Measurements from ENCODE around the gene GPS1. TPM values are rescaled to one million over a fixed set of nuclear protein-coding genes. Genes with fewer than 3 reads are reported as not detected.

Gene GPS1
- total RNA-seq, 3 donors from 2014 or later (not counting 1 experiment from before 2014, with no cell fraction given) = 78.9 to 87.6 (median 85.3) TPM

DNA sequence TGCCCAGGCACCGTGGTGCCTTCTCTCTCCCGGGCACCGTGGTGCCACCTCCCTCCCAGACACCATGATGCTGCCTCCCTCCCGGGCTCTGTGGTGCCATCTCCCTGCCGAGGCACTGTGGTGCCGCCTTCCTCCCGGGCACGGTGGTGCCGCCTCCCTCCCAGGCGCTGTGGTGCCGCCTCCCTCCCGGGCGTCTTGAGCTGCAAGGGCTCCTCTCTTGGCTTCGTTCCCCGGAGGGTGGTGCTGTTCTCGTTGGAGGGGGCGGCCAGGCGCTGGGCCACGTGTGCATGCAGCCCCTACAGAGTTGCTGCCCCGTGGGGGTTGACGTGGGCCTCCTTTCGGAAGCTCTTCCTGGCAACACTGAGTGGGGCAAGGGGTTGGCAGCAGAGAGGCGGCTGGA, 37.3 kb upstream of the GPS1 start:
- Histone ChIP-seq H3K4me3 (ENCODE audit: low read length) (no peak overlapping the region), H3K36me3 (ENCODE audit: control insufficient read depth, insufficient read depth, low read length) (no peaks in the 10 kb centered on the region), H3K27ac (ENCODE audit: low read length) (no peak overlapping the region), H3K4me1 (ENCODE audit: control insufficient read depth, insufficient read depth, low read length) (no peaks in the 10 kb centered on the region), H3K9me3 (ENCODE audit: control insufficient read depth, insufficient read depth, low read length) (no peaks in the 10 kb centered on the region), H3K27me3 (ENCODE audit: control insufficient read depth, insufficient read depth, low read length) (no peaks in the 10 kb centered on the region)
- WGBS (ENCODE audit: insufficient coverage) = 87% methylated on average over 23 of the region's 23 CpGs
- Mint-ChIP-seq H3K27me3 (ENCODE audit: low read depth in 2 of 2) (no peaks in the 10 kb centered on the region), H3K4me3 (no peak overlapping the region), H3K27ac (no peak overlapping the region), H3K9me3 (no peaks in the 10 kb centered on the region), H3K4me1 (no peaks in the 10 kb centered on the region), H3K36me3 (no peaks in the 10 kb centered on the region)
- DNase-seq = no peak
- intact Hi-C loops (cut with micrococcal nuclease) = no loop called here
- no peak for ATAC-seq
- TF ChIP-seq CTCF (IDR thresholded peaks at IDR 0.05) = no peak

DNA sequence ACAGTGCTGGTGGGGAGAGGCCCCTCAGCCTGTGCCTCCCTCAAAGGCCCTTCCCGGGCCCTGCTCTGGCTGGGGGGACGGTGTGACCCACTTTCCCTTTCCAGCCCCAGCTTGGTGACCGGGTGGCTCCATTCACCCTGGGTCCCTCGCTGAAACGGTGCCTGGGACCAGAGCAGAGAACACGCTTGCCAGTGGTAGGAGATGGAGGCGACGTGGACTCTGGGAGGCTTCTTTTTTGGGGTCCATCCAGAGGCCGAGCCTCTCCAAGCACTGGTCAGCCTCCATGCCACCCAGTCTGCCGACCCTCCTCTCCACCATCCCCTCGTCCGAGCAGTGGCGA, 36.8 kb upstream of the GPS1 start:
- no peaks in the 10 kb centered on the region for H3K27me3 ChIP-seq (ENCODE audit: control insufficient read depth, insufficient read depth, low read length)
- no peak overlapping the region for H3K27ac ChIP-seq (ENCODE audit: low read length)
- no peak for DNase-seq
- H3K4me3 ChIP-seq (ENCODE audit: low read length) = no peak overlapping the region
- 88% methylated on average over 13 of the region's 13 CpGs for WGBS (ENCODE audit: insufficient coverage)
- H3K9me3 ChIP-seq (ENCODE audit: control insufficient read depth, insufficient read depth, low read length) = no peaks in the 10 kb centered on the region
- no peak for ATAC-seq
- Mint-ChIP-seq H3K4me1 (no peaks in the 10 kb centered on the region), H3K36me3 (no peaks in the 10 kb centered on the region), H3K27ac (no peak overlapping the region), H3K27me3 (ENCODE audit: low read depth in 2 of 2) (no peaks in the 10 kb centered on the region), H3K9me3 (no peaks in the 10 kb centered on the region), H3K4me3 (no peak overlapping the region)
- TF ChIP-seq CTCF (IDR thresholded peaks at IDR 0.05) = no peak
- intact Hi-C loops (cut with micrococcal nuclease) = no loop called here
- H3K4me1 ChIP-seq (ENCODE audit: control insufficient read depth, insufficient read depth, low read length) = no peaks in the 10 kb centered on the region
- H3K36me3 ChIP-seq (ENCODE audit: control insufficient read depth, insufficient read depth, low read length) = no peaks in the 10 kb centered on the region

- H3K9me3 ChIP-seq (ENCODE audit: control insufficient read depth, insufficient read depth, low read length) = no peaks in the 10 kb centered on the region
- Mint-ChIP-seq H3K36me3 (no peaks in the 10 kb centered on the region), H3K4me3 (no peak overlapping the region), H3K27me3 (ENCODE audit: low read depth in 2 of 2) (no peaks in the 10 kb centered on the region), H3K9me3 (no peaks in the 10 kb centered on the region), H3K27ac (no peak overlapping the region), H3K4me1 (peaks cover 0 to 4% of the 10 kb centered on the region in 2 donors)
- no peaks in the 10 kb centered on the region for H3K36me3 ChIP-seq (ENCODE audit: control insufficient read depth, insufficient read depth, low read length)
- no peaks in the 10 kb centered on the region for H3K4me1 ChIP-seq (ENCODE audit: control insufficient read depth, insufficient read depth, low read length)
- no peak overlapping the region for H3K4me3 ChIP-seq (ENCODE audit: low read length)
- H3K27me3 ChIP-seq (ENCODE audit: control insufficient read depth, insufficient read depth, low read length) = no peaks in the 10 kb centered on the region
- no peak overlapping the region for H3K27ac ChIP-seq (ENCODE audit: low read length)
- no peak for TF ChIP-seq CTCF (IDR thresholded peaks at IDR 0.05)
- DNase-seq (no peak), ATAC-seq (no peak)
- WGBS (ENCODE audit: insufficient coverage) = 94% methylated on average over 24 of the region's 24 CpGs
- intact Hi-C loops (cut with micrococcal nuclease) = no loop called here
Measured at GRCh38 chr17:82015311-82015971, 36.3 kb upstream of the GPS1 start.
